SKM-1 treated with dmso at 0.1 percent for 144 hours (cell line): ENCODE results near the gene DHDDS.
"Not testable (repeated sequence)": the region's sequence is repeated elsewhere in the genome, so short reads cannot be mapped to it uniquely, and the experiment has no call there.

ENCODE experiments used
- DNase-seq: peaks from one replicate; lab custom pipeline; 2025; ENCODE audit not compliant: unreplicated experiment; lab: John Stamatoyannopoulos, UW

Gene DHDDS, protein sequence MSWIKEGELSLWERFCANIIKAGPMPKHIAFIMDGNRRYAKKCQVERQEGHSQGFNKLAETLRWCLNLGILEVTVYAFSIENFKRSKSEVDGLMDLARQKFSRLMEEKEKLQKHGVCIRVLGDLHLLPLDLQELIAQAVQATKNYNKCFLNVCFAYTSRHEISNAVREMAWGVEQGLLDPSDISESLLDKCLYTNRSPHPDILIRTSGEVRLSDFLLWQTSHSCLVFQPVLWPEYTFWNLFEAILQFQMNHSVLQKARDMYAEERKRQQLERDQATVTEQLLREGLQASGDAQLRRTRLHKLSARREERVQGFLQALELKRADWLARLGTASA

DNA sequence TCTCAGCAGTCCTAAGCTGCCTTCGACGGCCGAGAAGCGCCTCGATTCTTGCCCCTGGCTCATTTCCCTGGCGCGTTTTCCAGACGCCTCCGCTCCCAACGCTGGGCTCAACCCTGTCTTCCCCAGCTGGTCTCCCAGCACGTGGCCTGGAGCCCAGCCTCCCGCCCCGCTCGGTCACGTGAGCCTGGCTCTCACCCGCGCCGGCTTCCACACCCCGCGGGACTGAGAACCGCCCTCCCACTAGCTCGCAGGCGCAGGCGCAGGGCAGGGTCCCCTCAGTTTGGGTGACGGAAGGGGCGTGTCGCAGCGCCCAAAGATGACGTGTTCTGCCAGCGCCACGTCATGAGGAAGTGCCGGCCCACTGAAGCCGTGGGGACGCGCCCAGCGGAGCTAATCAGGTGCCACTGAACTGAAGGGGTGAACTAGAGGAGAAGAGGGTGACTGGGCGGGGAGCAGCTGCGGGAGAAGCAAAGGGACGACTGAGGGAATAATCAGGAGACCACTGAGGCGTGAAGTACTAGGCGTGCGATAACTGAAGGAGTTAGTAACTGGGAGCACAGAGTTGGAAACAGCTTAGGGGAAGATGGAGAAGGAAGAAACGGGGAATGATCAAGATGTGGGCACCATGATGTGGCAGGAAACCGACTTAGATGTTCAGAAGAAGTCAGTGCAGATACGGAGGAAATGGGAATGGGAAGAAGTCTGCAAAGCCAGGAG lies at the start of gene DHDDS:
TSS of gene DHDDS (plus strand) at position 343 of the 717 bp plus-strand sequence. CDS start 625 bp downstream, outside the sequence.
- DNase-seq = peak; percentile 96

DNA sequence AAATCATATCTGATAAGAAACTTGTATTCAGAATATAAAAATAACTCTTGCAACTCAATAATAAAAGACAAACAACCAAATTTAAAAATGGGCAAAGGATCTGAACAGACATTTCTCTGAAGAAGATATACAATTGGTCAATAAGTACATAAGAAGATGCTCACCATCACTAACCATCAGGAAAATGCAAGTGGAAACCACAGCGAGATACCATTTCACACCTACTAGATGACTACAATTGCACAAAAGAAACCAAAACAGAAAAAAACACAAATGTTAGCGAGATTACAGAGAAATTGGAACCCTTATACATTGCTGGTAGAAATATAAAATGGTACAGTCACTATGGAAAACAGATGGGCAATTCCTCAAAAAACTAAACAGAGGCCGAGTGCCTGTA lies 48.0 kb upstream of the DHDDS start:
- DNase-seq = no peak

- DNase-seq = not testable (repeated sequence)
Observed at GRCh38 chr1:26385063-26385462, 47.1 kb upstream of the DHDDS start.

DNA sequence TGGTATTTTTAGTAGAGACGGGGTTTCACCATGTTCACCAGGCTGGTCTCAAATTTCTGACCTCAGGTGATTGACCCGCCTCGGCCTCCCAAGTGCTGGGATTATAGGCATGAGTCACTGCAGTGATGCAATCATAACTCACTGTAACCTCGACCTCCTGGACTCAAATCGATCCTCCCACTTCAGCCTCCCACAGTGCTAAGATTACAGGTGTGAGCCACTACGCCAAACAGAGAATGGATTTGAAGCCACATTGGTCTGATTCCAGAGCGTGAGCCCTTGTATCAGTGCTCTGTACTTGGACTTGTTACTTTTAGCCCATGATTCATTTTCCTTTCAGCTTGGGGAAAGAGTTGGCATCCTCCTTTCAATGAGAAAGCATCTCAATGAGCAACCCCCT lies 44.7 kb upstream of the DHDDS start:
- no peak for DNase-seq

DNA sequence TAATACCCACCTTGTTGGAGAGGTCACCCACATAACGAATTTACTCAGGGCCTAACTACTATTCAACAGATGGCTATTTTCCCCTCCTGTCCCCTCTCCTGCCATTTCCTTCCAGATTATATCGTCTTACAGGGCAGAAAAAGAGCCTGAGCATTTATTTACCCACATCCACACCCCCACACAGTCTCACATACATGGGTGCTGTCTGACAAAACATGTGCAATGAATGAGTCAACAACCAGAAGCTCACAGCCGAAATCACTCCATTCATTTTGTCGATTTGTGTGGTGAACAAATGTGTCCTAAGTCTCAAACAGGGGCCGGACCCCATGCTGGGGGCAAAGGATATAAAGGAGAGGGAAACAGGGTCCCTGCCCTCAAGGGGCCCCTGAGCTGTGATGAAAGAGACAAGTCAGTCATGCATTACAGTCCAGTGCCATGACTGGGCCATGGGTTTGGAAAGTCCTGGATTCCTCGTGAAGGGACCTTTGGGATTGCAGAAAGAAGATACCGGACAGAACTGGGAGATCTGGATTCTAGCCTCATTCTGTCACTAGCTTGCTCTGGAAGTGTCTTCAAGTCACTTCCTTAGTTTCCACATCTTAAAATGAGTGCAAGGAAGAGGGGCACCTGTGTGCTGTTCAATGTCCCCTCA lies 43.2 kb upstream of the DHDDS start:
- no peak for DNase-seq

DNA sequence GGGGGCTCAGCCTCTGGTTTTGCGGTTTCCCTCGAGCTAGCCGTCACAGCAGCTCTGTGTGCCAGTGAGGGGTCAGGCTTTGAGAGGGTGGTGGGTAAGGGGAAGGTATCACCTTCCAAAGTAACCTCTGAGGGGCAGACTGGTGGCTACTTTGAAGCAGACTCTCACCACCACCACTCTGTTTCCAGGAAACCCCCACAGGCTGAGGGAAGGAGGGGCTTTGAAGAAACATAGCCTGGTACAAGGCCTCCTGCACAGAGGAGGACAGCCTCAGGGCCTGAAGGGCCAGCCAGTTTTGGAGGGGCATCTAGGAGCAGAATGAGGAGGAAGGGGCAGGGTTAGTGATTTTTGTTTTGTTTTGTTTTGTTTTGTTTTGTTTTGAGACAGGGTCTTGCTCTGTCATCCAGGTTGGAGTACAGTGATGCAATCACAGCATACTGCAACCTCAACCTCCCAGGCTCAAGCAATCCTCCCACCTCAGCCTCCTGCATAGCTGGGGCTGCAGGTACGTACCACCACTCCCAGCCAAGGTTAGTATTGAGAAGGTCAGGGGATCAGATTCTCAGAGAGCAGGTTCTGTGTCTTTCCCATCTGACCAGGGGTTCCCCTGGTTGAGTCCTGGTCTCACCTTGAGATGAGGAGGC lies 42.4 kb upstream of the DHDDS start:
- DNase-seq = no peak

DNA sequence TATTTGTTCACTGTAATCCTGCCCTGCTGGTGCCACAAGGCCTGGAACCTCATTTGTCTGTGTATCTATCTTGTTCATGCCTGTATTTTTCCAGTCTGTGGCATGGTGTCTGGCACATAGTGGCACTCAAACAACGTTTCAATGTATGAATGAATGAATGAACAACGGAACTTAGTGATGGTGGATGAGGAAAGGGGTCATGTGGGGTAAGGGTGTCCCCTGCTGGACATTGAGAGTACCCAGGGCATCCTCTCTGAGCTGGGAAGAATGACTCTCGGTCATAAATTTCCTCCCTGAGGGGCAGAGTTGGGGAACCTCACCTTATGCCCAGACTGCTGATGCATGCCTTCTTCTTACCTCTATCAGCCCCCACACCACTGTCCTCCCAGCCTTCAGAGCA lies 40.7 kb upstream of the DHDDS start:
- peak; percentile 71 for DNase-seq

DNA sequence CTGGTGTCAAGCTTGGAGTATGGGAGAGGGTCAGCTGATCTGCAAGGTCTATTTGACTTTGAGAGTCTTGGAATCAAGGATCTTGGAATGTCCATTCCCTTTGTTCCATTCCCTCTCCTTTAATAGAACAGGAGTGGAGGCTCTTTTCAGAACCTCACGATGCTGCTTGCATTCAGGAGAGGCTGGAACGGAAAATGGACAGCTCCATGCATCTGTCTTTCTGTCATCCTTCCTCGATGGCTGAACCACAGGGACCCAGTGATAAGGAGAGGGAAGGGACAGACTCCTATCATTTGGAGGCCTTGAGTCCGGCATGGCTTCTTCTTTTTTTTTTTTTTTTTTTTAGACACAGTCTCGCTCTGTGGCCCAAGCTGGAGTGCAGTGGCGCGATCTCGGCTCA lies 36.4 kb upstream of the DHDDS start:
- no peak for DNase-seq

GRCh38 chr1:26399034-26399433 lies 33.1 kb upstream of the DHDDS start:
- DNase-seq = no peak

DNA sequence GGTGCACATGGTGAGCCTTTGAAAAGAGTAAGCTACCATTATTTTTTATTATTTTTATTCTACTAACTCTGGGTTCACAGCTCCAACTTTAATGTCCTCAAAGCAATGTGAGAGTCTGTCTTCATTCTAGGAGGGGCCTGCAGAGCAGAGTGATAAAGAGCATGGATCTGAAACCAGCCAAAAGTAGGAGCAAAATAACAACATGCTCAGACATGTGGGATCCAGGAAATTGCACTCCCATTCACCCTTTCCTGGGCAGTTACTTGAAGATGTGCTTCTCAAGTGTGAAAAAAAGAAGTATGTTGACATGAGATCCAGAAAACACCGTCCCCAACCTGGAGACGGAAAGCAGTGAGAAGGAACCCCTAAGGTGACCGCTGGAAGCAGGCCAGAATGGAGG lies 30.2 kb upstream of the DHDDS start:
- DNase-seq = no peak

GRCh38 chr1:26403656-26404055 lies 28.5 kb upstream of the DHDDS start:
- DNase-seq = no peak

DNA sequence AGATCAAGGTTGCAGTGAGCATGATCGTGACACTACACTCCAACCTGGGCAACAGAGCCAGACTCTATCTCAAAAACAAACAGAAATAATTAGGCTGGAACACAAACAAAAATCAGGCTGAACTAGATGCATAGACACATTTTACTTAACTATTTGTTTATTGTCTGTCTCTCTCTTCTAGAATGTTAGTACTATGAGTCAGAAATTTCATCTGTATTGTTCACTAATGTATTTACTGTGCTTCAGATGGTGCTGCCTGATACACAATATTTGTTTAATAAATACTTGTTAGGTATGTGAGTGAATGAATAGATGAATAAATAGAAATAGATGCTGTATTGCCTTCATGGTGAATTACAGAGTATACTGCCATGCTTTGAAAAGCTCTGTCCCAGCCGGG lies 27.5 kb upstream of the DHDDS start:
- no peak for DNase-seq

DNA sequence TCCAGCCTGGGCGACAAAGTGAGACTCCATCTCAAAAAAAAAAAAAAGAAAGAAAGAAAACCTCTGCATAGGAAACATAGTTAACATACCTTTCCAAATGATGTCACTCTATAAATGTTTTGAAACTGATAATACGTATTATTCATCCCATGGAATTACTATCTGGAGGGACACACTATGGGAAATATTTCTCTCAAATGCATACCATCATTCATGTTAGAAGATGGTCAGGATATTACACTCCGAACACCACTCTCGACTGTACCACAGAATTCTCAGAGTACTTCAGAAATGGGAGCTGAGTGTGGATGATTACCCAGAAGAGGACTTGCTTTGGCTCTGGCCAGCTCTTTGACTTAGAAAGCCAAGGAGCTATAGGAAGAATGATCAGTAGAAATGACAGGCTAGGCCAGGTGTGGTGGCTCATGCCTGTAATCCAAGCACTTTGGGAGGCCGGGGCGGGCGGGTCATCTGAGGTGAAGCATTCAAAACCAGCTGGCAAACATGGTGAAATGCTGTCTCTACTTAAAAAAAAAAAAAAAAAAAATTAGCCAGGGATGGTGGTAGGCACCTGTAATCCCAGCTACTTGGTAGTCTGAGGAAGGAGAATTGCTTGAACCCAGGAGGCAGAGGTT lies 26.7 kb upstream of the DHDDS start:
- no peak for DNase-seq

DNA sequence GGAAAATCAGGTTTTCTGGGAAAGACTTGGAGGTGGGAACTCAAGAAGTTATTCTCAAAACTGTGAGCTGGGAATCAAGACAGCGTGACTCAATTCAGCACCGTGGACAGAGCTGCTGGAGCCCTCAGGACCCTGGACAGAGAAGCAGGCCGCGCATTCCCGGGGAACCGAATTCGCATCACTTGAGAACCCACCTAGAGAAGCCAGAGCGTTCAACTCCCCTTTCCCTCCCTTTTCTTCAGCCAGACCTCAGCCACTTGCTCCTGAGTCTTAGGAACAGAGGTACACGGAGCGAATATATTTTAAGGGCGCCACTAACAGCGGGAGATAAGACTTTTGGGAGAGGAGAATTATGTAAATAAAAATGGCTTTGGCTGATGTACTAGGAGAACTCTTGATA lies 23.5 kb upstream of the DHDDS start:
- no peak for DNase-seq

- no peak for DNase-seq
Observed at GRCh38 chr1:26409191-26409807, 22.8 kb upstream of the DHDDS start.

DNA sequence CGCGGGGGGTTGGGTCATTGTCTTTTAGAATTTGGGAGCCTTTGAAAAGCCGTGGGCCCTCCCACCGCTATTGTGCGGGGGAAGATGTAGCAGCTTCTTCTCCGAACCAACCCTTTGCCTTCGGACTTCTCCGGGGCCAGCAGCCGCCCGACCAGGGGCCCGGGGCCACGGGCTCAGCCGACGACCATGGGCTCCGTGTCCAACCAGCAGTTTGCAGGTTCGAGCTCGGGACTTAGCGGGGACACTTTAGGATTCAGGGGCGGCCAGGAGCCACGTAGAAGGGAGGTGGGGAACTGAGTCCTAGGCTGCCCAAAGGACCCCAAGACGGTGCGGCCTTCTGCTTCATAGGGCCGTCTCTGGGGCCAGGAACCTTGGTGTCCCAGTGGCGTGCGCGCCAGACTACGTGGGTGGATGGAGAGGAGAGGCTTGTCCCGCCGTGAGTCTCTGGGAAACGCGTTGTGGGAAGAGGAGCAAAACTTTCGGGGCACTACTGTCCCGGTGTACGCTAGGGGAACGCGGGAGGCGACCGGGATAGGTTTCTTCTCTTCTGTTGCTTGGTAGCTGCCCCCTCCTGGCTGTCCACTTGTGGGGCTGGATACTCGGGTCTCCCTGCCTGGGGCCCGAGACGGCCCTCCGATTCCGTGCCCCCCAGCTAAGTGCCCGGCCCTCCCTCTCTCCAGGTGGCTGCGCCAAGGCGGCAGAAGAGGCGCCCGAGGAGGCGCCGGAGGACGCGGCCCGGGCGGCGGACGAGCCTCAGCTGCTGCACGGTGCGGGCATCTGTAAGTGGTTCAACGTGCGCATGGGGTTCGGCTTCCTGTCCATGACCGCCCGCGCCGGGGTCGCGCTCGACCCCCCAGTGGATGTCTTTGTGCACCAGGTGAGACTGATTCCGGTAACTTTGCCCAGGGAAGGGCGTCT lies 21.2 kb upstream of the DHDDS start, which contains the start of gene LIN28A:
TSS of gene LIN28A (plus strand) at position 112 of the 918 bp plus-strand sequence. CDS start at position 187, 75 bp downstream.
- DNase-seq = no peak

DNA sequence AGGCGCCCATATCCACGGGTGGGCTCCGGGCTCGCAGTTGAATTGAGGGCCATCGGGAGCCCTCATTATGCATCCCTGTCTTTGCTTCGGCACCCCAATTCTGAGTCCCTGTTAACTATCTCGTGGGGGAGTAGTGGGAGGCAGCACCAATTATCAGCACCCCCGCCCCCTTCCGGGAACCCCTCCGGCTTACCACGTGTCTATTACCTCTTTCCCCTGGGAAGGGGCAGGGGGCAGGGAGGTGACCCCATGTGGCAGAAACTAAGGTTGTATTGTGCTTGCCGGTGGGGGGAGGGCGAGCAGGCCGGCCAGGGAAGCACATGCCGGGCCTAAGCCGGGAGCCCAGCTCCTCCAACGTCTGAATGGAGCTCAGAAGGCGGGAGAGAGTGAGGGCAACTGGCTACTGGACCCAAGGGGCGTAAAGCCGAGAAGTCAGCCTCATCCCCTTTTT lies 20.5 kb upstream of the DHDDS start:
- no peak for DNase-seq

DNA sequence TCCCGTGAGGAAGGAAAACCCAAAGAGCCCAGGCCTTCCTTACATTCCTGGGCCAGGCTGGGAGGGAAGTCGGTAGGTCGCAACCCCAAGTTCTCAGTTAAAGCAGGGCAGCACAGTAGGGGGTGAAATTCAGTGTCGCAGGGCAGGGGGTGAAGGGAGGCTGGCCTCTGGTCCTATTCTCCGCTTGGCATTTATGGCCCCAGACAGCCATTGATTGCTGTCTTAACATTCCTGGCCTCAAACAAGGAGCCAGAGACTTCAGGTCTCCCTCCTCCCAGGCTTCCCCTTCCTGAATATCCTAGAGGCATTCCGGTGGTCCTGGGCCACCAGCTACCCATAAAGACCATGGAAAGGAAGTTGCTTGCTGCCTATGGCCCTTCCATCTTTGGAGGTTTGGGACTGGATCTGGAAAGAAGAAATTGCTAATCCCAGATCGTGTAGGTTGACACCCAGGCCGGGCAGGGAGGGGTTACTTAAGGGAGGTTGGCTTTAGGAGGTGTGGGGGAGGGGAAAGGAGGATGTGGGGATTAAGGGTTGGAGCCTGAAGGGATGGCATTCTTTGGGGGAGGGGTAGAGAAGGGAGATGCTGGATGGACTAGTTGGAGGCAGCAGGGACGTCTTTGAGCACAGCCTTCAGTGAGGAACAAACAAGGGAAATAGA lies 19.8 kb upstream of the DHDDS start:
- DNase-seq = no peak

DNA sequence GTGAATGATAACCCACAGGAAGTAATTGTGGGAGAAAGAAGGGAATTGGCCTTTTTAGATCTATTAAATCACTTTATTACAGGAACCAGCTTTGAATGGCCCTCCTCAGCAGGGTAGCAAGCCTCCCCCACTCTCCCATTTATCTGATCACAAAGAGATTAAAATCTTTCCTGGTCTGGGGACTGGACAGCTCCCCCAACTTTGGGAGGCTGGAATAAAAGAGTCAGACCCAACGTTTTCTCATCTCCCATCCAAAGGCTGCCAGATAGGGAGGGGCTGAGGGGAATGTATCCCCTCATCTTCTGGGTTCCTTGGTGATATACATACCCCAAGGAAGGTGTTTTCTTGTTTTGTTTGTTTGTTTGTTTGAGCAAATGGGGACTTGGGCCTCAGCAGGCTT lies 19.1 kb upstream of the DHDDS start:
- DNase-seq = no peak
